Smooth muscle cell of bladder (primary cell): ENCODE data around the gene CDX1. TPM values are rescaled to one million over a fixed set of nuclear protein-coding genes. Genes with fewer than 3 reads are reported as not detected.

ENCODE experiments used
- total RNA-seq: library from RNA; depleted of rRNA; stranded (reverse); fragments of >200 nt; gene quantifications from 2 replicates; pipeline ENCODE4 v1.2.3, GENCODE V29; 2014

Gene CDX1
- total RNA-seq: under 0.01 and 0.09 TPM in 2 replicates

GRCh38 chr5:150166650-150167511, at the start of gene CDX1:
TSS of gene CDX1 (plus strand) at chr5:150166778. CDS start at chr5:150166877, 99 bp downstream.

GRCh38 chr5:150155258-150156026, 11.1 kb upstream of the CDX1 start, which contains the start of gene PDGFRB:
TSS of gene PDGFRB (minus strand) at chr5:150155845. CDS start at chr5:150137047, 18,798 bp downstream.

GRCh38 chr5:150189728-150190502, 23.3 kb downstream of the CDX1 start, which contains the start of gene SLC6A7:
TSS of gene SLC6A7 (plus strand) at chr5:150190062. CDS start at chr5:150190328, 266 bp downstream.

Other genes starting within 250 kb of the CDX1 start
- gene PDE6A, start 222.0 kb upstream of the CDX1 start, total RNA-seq: under 0.01 TPM in 1 of 2 replicates, not detected in the other
- 12.8 and 16.2 TPM in 2 replicates for gene SLC26A2, start 206.0 kb upstream of the CDX1 start, total RNA-seq
- 7.4 and 10.3 TPM in 2 replicates for gene TIGD6, start 166.1 kb upstream of the CDX1 start, total RNA-seq
- 23.5 and 37.7 TPM in 2 replicates for gene HMGXB3, start 166.0 kb upstream of the CDX1 start, total RNA-seq
- gene CSF1R, start 80.2 kb upstream of the CDX1 start, total RNA-seq: 0.14 and 0.46 TPM in 2 replicates
- gene PDGFRB, start 10.9 kb upstream of the CDX1 start, total RNA-seq: 97.1 and 121 TPM in 2 replicates
- gene SLC6A7, start 23.3 kb downstream of the CDX1 start, total RNA-seq: not detected in 2 replicates
- 0.71 and 1.5 TPM in 2 replicates for gene CAMK2A, start 123.0 kb downstream of the CDX1 start, total RNA-seq
- gene ARSI, start 136.1 kb downstream of the CDX1 start, total RNA-seq: 22.2 and 26.8 TPM in 2 replicates
- 7.8 and 10.4 TPM in 2 replicates for gene TCOF1, start 190.9 kb downstream of the CDX1 start, total RNA-seq
- 0.85 and 1.8 TPM in 2 replicates for gene CD74, start 246.1 kb downstream of the CDX1 start, total RNA-seq